HFF-Myc (cell line): Measurements from ENCODE around the gene GABRR1.

Source experiments
- DNase-seq: peaks from one replicate; pipeline ENCODE4 v3.0.0-alpha.2; 2011; ENCODE audit warnings: low read depth; ENCODE audit errors: extremely low read depth
- H3K4me3 ChIP-seq: replicated peaks from 2 replicates; pipeline ENCODE4 v1.5.1; 2011; ENCODE audit warnings: low read depth, mild to moderate bottlenecking, control low read depth, low read length
- TF ChIP-seq, protein P1 (sequence below): IDR thresholded peaks from 2 replicates; pipeline ENCODE4 v1.5.1; 2012; ENCODE audit warnings: mild to moderate bottlenecking, low read depth, low read length, control low read depth; ENCODE audit errors: missing control alignments

GABRR1 gene

GRCh38 chr6:89173634-89174033, 43.5 kb downstream of the GABRR1 start:
- TF ChIP-seq, protein P1, sequence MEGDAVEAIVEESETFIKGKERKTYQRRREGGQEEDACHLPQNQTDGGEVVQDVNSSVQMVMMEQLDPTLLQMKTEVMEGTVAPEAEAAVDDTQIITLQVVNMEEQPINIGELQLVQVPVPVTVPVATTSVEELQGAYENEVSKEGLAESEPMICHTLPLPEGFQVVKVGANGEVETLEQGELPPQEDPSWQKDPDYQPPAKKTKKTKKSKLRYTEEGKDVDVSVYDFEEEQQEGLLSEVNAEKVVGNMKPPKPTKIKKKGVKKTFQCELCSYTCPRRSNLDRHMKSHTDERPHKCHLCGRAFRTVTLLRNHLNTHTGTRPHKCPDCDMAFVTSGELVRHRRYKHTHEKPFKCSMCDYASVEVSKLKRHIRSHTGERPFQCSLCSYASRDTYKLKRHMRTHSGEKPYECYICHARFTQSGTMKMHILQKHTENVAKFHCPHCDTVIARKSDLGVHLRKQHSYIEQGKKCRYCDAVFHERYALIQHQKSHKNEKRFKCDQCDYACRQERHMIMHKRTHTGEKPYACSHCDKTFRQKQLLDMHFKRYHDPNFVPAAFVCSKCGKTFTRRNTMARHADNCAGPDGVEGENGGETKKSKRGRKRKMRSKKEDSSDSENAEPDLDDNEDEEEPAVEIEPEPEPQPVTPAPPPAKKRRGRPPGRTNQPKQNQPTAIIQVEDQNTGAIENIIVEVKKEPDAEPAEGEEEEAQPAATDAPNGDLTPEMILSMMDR: no peak
- DNase-seq: no peak
- H3K4me3 ChIP-seq: no peak overlapping the region

DNA sequence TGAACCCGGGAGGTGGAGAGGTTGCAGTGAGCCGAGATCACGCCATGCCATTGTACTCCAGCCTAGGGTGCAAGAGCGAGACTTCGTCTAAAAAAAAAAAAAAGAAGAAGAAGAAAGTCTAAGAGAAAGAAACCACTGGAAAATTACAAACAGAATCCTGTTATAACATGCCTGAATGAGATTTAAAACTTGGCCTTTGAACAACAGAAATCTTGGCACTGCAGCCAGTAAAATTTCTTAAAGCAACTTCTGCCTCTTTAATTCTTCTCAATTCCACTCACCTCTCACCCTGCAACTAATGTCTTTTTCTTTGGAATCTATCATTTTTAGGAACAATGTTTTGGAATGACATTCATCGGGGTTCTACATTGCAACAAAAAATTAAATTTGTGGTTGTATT, 45.0 kb downstream of the GABRR1 start:
- TF ChIP-seq, protein P1: no peak
- no peak for DNase-seq
- H3K4me3 ChIP-seq: no peak overlapping the region

- TF ChIP-seq, protein P1: no peak
- no peak for DNase-seq
- H3K4me3 ChIP-seq: no peak overlapping the region
Observed at GRCh38 chr6:89162047-89162371, 55.1 kb downstream of the GABRR1 start.

- no peak overlapping the region for H3K4me3 ChIP-seq
- TF ChIP-seq, protein P1: no peak
- no peak for DNase-seq
Observed at GRCh38 chr6:89161326-89162046, 55.7 kb downstream of the GABRR1 start.

DNA sequence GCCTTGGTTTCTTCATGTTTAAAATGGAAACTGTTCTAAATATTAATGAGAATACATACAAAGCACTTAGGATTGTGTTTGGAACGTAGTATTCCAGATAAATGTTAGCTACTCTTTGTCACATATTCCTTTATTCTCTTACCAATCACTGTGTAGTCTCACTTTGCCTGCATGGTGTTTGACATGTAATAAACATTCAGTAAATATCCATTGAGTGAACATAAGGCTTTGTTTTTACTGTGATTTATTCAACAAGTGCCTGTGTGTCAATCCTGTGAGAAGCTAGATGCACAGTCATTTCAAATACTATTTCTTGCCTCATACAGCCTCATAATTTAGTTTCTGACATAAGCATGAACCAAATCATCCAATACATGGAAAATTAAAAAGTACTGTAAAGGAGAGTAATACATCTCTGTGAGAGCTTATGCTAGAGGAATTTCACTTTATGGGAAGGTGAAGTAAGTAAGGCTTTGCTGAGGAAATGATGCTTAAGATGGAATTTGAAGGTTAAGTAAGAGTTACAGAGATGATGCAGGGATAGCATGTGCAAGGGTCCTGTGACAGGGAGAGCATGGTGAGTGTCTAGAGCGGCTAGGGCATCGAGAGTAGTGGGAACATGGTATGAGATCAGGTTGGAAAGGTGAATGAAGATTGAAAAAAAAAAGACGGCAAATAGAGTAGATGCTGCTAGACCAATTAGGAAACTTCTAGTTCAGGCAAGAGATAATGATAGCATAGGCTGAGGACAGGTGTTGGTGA, 56.6 kb downstream of the GABRR1 start:
- H3K4me3 ChIP-seq: no peak overlapping the region
- DNase-seq: no peak
- TF ChIP-seq, protein P1: no peak

GRCh38 chr6:89154131-89154530, 63.0 kb downstream of the GABRR1 start:
- TF ChIP-seq, protein P1: no peak
- H3K4me3 ChIP-seq: no peak overlapping the region
- DNase-seq: no peak
